Left kidney (tissue), 2 donors: ENCODE measurements around the gene CHSY1. TPM values are rescaled to one million over a fixed set of nuclear protein-coding genes. Genes with fewer than 3 reads are reported as not detected.

Source experiments
- DNase-seq: peaks from one replicate; pipeline ENCODE4 v3.0.0-alpha.2; 2013
- polyA plus RNA-seq: library from polyadenylated mRNA; unstranded; fragments of 120-200 nt; gene quantifications from one replicate; pipeline ENCODE4 v1.2.1, GENCODE V29; 2013; ENCODE audit not compliant: insufficient read length

CHSY1 gene
- polyA plus RNA-seq, 1 donor: 47.1 TPM

DNA sequence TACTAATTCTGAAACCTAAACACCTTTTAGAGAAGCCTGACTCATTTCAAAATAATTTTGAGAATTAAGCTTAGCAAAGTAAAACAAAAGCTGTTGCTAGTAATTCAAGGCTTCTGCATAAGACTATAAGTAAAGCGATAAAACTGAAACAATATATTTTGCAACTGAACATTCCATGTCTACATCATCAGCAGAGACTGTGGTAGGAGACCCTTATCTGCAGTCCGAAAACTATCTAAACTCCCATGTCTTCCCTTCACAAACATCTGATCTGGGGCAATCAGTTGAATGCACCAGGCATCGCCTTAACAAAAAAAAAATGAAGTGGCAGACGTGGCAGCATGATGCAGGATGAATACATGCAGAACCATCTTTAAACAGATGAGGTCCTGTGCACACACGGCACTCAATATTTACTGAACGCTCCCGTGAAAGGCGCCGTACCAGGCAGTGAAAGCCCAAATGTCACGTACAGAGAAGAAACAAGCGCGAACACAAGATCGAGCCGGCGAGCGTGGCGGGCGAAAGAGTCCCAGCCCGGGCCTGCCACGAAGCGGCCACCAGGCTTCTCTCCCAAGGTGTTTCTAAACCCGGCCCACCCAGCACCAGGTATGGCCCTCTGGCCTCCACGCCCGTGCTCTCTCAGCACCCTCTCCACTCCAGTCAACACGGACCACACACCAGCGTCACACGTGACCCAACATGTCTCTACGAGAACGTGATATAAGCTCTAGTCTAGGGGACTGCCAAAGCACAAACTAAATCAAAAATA lies 63.0 kb downstream of the CHSY1 start:
- DNase-seq: no peak

DNA sequence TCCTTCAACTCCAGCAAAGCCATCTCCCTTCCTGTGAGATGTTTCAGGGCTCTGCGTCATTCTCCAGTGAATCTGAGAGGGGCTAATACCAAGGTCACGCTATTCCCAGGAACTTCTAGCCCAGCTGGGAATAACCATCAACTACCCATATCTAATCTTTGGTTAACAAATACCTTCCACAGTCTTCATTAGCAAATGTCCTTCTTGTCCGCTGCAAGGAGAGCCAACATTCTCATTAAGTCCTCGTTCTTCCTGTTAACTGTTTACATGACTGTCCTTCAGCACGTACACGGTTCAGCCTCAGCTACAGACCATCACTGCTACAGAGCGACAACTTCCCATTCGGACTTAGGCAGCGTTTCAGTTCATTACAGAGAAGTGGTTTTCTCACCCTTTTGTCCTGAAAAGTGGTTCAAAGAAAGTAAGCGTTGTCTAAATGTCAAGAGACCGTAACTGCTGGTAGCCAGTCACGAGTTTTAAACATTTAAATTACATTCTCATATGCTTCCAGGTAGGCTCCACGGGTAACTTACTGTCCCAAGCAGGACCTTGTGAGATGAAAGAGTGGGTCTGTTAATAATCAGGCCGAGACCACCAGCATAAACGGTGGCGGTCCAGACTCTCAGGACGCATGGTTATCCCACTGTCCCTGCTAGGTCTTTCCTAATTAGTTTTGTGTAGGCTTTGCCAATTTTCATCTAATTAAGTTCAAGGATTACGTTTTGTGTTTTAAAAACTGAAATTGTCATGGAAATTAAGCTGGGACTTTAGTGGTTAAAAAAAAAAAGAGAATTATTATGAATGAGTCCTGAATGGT lies 63.8 kb downstream of the CHSY1 start:
- no peak for DNase-seq

DNA sequence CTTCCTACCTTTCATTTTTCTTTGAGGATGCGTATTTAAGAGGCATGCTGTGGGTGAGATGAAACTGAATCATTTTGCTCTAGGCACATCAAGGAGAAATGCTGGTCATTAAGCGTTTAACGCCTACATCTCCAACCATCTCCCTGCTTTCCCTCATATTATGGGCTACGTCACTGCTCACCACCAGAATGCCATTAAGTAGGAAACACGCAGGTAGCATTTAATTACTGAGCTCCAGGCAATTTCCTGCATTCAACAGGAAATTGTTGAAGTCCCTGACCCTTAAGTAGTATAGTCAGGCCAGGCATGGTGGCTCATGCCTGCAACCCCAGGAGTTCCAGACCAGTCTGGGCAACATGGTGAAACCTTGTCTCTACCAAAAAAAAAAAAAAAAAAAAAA lies 66.1 kb downstream of the CHSY1 start:
- no peak for DNase-seq

DNA sequence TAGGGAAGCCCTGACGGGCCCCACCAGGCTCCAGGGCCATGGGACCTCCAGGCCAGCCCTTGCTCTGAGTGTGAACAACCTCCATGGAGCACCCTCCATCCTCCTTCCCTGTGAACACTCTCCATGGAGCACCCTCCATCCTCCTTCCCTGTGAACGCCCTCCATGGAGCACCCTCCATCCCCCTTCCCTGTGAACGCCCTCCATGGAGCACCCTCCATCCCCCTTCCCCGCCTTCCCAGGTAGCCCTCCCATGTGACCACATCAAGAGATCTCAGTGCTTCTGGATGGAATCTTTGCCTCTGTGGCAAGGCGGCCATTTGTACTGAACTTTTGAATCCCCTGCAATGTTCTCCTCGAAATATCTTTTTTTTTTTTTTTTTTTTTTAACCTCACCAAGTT lies 66.5 kb downstream of the CHSY1 start:
- DNase-seq: no peak

DNA sequence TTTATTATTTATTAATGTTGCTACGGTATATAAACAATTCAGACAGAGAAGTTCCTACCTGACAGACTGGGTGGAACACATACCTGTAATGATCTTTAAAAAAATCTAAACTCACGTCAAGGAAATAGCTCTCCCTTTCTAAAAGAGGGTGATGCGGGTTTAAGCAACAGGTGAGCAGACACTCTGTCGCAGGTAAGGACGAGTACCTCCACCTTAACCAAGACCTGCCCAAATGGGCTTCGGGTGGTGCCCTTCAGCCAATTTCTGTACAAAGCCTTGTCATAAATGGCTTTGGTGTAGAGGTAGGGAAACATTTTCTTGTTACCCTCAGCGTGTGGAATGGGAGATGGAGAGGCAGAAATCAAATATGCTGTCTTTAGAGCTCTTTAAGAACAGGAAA lies 67.0 kb downstream of the CHSY1 start:
- no peak for DNase-seq

DNA sequence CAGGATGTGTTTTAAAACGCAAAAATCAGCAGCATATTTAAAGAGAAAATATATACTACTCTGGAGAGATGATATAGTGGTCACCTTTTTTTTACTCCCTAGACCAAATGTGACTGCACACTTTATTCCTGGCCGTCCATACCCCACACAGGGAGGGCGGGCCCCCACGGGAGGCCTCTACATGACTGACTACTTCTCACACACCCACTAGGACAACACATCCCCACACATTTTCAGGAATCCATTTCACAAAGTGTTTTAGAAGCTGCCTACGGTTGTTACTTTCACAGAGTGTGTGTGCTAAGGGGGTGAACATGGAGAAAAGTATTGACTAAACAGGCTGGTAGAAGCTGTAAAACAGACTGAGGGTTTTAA lies 67.9 kb downstream of the CHSY1 start:
- no peak for DNase-seq

DNA sequence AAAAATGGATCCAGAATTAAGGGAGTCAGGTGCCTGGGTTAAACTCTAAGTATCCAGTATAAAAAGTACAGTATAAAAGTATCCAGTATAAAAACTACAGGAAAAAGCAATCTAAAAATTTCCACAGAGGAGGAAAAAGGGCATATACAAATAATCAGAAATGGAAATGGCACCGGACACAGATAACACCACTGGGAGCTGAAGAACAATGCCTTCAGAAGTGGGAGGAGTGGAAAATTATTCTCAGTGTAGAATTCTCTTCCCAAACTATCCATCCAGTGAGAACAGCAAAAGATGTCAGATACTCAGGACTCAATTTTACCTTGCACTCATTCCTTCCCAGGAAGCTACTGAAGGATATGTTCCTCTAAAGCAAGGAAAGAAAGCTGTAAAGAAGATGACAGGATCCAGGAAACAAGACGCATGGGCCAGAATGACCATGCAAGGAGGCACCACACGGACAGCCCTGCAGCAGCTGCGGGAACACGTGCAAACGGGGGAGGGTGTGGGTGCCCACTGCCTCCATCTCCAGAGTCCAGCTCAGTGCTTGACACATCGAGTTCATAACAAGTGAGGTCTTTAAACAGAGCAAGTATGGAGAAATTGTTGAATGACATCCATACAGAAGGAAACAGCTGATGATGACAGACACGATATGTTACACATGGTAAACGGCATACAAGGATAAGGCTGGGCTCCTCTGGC lies 68.5 kb downstream of the CHSY1 start:
- DNase-seq: no peak

DNA sequence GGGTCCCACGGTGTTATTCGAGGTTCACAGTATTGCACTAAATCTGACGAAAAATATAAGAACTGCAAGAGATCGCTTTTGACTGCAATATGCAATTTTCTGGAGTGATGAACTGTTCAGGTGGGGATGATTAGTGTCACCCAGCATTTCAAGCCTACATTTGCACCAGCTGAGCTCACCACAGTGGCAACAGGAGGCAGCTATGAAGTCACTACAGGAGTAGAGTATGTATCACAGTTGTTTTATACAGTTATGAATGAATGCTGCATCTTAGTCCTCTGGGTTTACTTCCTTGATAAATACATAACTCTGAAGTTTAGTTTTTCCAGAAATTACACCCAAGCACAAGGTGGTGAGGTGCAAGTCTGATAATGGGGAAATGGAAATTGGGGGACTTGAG lies 69.6 kb downstream of the CHSY1 start:
- no peak for DNase-seq

DNA sequence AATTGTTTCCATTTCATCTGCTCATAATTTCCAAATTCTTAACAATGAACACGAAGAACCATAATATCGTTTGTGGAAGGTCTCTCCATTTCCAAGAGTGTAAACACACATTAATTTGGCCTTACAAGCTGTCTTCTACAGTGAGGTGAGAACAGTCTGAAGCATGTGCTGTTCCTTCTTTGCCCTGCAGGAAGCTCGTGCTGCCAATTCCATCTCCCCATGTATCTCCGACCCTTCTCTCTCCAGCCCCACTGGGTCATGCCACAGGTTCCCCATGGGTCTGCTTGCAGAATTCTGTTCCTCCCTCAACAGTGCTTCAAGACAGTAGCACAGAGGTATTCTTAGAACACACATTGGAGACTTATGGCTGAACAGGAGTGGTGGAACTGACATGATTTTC lies 70.5 kb downstream of the CHSY1 start:
- DNase-seq: no peak

DNA sequence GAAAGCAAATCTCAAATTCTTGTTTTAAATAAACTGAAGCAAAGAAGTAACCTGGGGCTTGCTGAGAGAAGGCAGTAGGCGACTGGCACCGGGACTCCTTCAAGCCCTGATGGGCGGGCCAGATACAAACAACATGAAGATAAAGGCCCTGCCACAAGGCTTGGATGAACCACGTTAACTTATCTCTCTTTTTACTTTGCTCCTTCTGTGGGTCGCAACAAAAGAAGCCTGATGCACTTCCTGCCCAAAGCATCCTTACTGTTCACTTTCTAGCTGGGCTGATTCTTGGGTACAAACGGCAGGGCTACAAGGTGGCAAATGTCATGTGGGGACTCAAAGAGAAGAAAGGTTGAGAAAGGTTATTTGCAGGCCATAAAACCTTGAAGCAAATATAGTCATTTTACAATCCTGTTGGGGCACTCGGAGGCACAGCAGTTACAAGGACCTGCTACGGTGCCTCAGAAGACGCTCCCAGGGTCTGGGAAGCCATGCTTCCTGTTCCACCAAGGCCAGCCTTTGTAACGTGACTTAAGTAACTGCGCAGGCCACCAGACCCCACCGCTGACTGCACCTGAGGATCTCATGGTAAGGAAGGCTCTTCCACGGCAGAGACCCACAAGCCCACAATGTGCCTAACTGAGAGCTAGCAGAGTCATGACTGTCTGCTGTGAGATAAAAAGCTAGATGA lies 71.1 kb downstream of the CHSY1 start:
- DNase-seq: no peak

DNA sequence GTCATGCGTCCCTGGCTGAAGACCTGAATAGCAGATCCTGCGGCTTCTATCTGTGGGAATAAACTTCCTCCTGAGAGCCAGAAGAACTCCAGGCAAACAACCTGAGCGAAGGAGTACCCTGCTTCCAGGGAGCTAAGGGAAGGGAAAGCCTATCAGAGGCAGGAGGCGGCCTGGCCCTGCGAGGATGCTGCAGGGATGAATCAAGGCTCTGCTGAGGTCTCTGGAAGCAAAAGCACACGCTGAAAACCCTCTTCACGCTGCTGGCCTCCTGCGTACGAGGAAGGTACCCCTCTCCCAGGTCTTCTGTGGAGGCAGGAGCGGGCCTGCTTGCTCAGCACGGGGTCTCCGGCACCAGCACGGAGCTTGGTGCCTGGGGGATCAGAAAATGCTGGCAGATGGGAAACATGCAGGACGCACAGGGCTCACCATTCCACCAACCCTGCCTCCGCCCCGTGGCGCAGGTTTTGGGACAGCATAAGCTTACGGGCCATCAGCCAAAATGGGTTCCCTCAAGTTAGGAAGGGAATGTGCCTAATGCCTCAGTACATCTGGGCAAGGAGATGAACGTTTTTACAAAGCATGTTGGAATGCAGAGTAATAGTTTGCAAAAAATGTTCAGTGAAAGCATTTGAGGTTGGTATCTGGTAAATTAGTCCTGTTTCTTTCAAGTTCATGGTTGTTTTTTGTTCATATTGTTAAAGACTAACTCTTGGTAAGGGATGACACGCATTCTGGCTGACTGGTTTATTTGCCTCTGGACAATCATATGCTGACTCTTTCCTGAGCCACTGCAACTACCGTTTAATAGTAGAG lies 72.3 kb downstream of the CHSY1 start:
- DNase-seq: no peak

DNA sequence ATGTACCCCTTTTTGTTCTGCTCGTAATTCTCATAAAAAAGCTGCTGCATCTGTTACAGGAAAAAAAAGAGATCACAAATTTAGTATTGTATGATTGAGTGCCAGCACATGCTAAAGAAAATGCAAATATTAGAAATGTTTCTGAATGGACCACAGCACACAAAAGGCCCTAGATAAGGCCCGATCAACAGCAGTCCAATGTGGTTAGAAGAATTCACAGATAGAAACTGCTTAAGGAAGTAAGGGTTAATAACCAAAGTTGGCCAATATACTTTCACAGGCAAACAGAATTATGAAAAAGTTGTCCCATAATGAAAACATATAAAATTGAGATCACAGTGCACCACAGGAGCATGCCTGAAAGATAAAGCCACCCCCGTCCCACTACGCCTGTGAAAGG lies 72.9 kb downstream of the CHSY1 start:
- no peak for DNase-seq

DNA sequence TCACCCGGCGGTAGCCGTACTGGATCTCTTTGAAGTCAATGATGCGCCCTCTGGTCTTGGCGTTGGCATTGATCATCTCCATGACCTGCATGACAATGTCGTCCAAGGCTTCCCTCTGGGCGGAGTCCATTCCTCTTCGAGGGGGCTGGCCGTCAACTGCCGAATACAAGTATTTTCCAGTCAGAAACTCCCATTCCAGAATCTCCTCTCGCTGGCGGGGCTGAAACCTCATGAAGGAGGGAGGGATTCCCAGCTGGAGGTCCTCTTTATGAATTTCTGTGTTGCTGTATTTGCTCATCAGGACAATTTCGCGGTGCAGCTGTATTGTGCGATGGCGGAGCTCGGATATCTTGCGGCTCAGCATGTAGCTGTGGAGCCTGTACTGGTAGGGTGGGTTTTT lies 73.4 kb downstream of the CHSY1 start:
- DNase-seq: no peak

DNA sequence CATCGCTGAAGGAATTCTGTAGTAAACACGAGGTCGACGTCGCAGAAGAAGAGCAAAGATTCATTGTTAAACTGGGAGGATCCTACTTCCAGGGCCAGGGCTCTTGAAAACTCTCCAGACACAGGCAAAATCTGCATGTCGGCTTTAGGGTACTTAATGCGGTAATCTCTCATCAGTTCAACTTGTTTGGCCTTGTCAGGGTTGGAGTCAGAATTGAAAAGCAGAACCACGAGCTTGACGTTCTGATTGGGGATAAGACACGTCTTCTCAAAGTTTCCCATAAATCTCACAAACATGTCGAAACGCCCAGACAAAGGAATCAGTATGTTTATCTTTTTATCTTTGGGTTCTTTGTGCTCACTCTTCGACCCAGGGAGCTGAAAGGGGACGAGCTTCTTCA lies 74.0 kb downstream of the CHSY1 start:
- DNase-seq: no peak

DNA sequence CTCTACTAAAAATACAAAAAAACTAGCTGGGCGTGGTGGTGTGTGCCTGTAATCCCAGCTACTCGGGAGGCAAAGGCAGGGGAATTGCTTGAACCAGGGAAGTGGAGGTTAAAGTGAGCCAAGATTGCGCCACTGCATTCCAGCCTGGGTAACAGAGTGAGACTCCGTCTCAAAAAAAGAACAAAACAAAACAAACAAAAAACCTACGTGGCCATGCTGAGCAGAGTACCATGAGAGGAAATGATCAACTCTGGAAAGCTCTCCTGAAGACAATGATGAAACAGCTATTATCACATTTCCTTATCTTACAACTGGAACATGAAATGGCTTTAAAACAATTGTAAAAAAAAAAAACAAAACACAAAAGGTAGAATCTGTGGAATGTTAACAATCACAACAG lies 75.2 kb downstream of the CHSY1 start:
- DNase-seq: no peak

DNA sequence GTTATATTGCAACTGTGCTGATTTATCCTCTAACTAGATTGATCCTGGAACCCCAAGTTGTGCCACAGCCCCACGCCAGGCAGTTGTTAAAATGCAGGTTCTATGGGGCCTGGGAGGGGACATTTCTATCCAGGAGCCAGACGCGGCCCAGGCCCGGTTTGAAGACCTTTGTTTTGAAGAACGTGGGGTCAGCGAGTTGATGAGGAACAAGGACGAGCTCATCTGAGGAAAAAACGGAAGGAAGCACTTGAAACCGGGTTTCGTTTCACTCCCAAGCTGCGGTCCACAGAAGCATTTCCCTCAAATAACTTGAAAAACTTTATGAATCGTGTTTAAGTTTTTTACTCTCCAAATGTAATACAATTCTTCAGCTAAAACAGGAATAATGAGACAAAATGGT lies 76.4 kb downstream of the CHSY1 start:
- no peak for DNase-seq

DNA sequence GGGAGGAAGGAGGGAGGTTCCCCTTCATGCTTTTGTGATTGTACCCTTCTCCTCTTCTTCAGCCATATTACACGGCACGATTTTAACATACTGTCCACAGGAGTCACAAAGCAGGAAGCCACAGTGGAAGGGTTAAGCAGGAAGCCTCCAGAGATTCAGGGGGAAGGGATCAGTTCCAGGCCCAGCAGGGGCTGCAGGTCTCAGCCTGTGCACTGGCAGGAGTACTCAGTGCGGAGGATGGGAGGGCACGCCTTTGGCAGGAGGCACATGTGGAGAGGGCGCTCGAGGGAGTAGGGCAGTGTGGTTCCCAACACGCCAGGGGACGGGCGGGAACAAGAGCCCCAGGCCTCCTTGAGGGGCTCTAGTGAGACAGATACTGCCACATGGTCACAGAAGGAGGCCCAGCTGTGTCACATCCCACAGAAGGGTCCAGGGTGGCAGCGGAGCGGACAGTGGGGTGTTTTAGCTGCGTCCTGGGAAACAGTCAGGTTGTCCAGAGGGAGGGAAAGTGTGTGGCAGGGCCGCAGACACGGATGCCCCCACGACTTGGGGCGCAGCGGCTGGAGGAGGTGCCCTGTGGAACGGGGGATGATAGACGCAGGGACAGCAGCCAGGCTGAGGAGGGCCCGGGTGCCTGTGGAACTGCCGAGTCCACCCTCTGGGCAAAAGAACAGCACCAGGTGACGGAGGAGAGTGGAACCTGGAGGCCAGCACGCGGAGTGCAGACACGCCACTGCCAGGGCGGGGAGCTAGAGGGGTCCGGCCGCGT lies 77.5 kb downstream of the CHSY1 start:
- no peak for DNase-seq

DNA sequence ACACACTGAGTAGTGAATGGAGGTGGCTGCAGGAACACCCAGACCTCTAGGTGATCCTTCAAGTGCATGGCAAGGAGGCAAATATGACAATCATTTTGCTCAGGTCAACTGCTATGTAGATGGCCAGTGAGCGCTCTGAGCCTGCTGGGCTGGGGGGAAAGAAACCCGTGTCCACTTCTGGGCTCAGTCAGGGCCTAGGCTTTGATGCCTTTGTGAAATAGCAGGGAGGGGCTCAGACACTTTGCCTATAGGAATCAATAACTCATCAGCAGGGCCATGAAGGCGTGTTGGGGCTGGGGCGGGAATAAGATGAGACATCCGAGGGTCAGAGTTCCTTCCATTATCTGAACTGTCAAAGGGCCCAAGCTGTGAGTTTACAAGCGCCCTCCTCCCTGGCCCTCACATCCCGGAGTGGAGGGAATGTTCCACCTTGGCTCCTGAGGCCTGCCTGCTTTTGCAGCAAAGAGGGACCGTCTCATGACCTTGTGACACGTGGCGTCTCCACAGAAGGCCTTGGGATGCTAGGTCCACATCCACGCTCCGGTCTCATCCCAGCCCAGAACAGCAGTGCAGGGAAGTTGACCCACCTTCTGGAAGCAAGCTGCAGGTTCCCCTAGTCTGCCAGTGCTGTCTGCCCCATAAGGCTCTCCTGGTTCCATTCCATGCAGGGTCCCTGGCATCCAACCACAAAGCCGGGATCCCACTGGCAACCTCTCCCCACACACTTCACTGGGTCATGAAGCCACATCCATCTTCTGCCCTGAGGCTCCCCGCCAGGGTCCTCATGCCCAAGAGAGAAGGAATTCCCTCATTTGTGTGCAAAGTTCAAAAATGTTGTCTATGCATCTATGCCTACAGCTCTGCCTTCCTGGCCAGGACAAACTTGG lies 78.4 kb downstream of the CHSY1 start:
- DNase-seq: no peak

DNA sequence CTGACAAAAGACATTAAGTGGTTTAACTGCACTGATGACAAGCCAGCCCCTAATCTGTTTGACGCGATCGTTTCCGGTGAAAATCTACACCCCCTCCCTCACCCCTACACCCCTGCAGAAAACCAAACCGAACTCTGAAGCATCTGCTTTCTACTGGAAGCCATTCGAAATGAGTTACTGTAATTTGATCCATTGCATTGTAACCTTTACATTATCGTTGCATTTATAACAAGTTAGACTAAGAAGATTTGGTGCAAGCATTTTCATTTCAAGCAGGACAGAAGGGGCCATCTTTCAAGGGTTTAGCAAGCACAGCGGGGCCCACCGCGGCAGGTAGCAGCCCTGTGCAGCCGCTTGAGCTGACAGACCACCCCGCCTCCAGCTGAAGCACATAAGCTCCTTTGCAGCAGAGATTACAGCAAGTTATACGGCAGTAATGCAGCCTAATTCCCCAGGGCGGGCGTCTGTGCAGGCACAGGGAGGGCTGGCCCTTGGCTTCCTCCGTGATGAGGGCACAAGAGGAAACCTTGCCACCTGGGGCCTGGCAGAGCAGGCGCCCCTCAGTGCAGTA lies 79.3 kb downstream of the CHSY1 start:
- no peak for DNase-seq
